ENCODE data around the gene TUBGCP3. TPM values are rescaled to one million over a fixed set of nuclear protein-coding genes. Genes with fewer than 3 reads are reported as not detected.

The TUBGCP3 gene
- total RNA-seq, 1 experiment from 2014 or later = 37.3 TPM

DNA sequence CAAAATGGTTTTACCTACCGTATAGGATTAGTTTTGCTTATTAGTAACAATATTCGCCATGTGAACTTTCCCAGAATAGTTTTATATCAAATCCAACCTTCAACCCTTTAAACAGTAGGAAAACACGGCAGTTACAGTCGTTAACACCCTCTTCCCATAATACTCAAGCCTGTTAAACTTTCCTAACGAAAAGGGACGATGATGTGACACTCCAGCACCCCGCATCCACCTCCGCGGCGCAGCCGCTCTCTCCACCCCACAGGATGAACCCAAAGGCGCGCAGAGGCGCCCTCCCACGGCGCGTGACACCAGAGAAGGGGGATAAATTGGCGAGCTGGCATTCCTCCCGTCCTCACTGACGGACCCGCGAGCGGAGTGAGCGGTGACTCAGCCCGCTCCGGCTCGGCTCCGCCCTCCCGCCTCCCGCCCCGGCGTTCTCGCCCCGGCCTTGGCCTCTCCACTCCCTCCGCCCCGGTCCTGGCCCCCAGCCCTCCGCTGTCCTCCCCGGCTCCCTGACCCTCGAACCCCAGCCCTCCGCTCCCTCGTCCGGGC lies 665 bp downstream of the TUBGCP3 start:
- Histone ChIP-seq H3K4me1 (ENCODE audit: insufficient read depth, low read length) (no peaks in the 10 kb centered on the region), H2BK12ac (ENCODE audit: insufficient read length, low read depth, low read length) (no peak overlapping the region), H3K27me3 (ENCODE audit: insufficient read depth, low read length) (no peaks in the 10 kb centered on the region), H3K56ac (ENCODE audit: insufficient read length, low read depth, low read length) (no peak overlapping the region), H2BK120ac (ENCODE audit: low read depth, low read length, poor library complexity, severe bottlenecking) (peak overlapping the region; percentile 74), H3K14ac (ENCODE audit: insufficient read depth, low read length) (peak overlapping the region; percentile 97), H4K5ac (ENCODE audit: insufficient read length, low read depth, low read length) (peak overlapping the region; percentile 33), H3T11ph (ENCODE audit: low read length) (no peak overlapping the region), H4K20me1 (ENCODE audit: control insufficient read depth, insufficient read depth, insufficient read length) (no peaks in the 10 kb centered on the region), H2AK5ac (ENCODE audit: insufficient read length, low read length) (no peak overlapping the region), H2BK5ac (ENCODE audit: insufficient read length, low read length) (no peak overlapping the region), H4K8ac (replicated peaks; ENCODE audit: insufficient read length, low read depth, low read length) (no peak overlapping the region), H3K79me1 (ENCODE audit: insufficient read depth, low read depth, low read length, poor library complexity, severe bottlenecking) (no peaks in the 10 kb centered on the region), H3K23ac (ENCODE audit: insufficient read length, low read depth, low read length) (no peak overlapping the region), H3K18ac (ENCODE audit: insufficient read length, low read depth, low read length) (peak overlapping the region; percentile 95), H3K4me2 (ENCODE audit: insufficient read depth, insufficient read length, low read length) (peak overlapping the region; percentile 86), H3K4ac (ENCODE audit: low read depth, low read length) (no peak overlapping the region; the same call in 1 of the 2 replicates), H4K91ac (ENCODE audit: insufficient read length, low read depth, low read length) (peak overlapping the region; percentile 46), H3K79me2 (ENCODE audit: insufficient read depth, low read length) (peaks cover 10% of the 10 kb centered on the region; the same call in 1 of the 2 replicates), H3K9me3 (ENCODE audit: control insufficient read depth, low read depth, low read length) (no peaks in the 10 kb centered on the region), H3K27ac (ENCODE audit: insufficient read length, low read depth, low read length) (peak overlapping the region; percentile 37), H3K9ac (ENCODE audit: extremely low read depth, insufficient read length, low read length) (peak overlapping the region; percentile 88), H2BK20ac (ENCODE audit: low read depth, low read length, poor library complexity, severe bottlenecking) (peak overlapping the region; percentile 12), H2BK15ac (ENCODE audit: low read depth, low read length) (no peak overlapping the region), H3K23me2 (ENCODE audit: insufficient read length, low read depth, low read length, poor library complexity, severe bottlenecking) (peaks cover 13% of the 10 kb centered on the region), H2AFZ (ENCODE audit: low read length) (no peak overlapping the region)
- Mint-ChIP-seq H3K4me1 (peaks cover 19 to 21% of the 10 kb centered on the region in 2 experiments), H3K36me3 (ENCODE audit: insufficient read depth in 1 of 3, low read depth in 3 of 3) (peaks cover 0 to 10% (median 5%) of the 10 kb centered on the region in 3 experiments), H3K9me3 (no peaks in the 10 kb centered on the region; a peak in 1 of 5 replicates), H3K4me3 (peak overlapping the region; percentile 93 to 94), H3K27ac (peak overlapping the region; percentile 48 to 95 (median 86); a peak in 5 of 7 replicates), H3K27me3 (ENCODE audit: low read depth) (peaks cover 26% of the 10 kb centered on the region)
- WGBS (ENCODE audit: extremely low coverage, insufficient read length, low lambda C conversion rate) = no CpG with 5 or more reads among the region's 42 CpGs
- peak; percentile 63 for DNase-seq
- TF ChIP-seq, protein P1, sequence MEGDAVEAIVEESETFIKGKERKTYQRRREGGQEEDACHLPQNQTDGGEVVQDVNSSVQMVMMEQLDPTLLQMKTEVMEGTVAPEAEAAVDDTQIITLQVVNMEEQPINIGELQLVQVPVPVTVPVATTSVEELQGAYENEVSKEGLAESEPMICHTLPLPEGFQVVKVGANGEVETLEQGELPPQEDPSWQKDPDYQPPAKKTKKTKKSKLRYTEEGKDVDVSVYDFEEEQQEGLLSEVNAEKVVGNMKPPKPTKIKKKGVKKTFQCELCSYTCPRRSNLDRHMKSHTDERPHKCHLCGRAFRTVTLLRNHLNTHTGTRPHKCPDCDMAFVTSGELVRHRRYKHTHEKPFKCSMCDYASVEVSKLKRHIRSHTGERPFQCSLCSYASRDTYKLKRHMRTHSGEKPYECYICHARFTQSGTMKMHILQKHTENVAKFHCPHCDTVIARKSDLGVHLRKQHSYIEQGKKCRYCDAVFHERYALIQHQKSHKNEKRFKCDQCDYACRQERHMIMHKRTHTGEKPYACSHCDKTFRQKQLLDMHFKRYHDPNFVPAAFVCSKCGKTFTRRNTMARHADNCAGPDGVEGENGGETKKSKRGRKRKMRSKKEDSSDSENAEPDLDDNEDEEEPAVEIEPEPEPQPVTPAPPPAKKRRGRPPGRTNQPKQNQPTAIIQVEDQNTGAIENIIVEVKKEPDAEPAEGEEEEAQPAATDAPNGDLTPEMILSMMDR (conservative IDR thresholded peaks at IDR 0.05) = no peak

All from H9 (cell line).